NCI-H2196 (cell line): ENCODE data around the gene TBCE.

ENCODE experiments used
- DNase-seq: peaks from one replicate; lab custom pipeline; 2025; ENCODE audit not compliant: unreplicated experiment; lab: John Stamatoyannopoulos, UW

Gene TBCE

GRCh38 chr1:235408503-235408960 is 41.3 kb downstream of the TBCE start:
- no peak for DNase-seq

DNA sequence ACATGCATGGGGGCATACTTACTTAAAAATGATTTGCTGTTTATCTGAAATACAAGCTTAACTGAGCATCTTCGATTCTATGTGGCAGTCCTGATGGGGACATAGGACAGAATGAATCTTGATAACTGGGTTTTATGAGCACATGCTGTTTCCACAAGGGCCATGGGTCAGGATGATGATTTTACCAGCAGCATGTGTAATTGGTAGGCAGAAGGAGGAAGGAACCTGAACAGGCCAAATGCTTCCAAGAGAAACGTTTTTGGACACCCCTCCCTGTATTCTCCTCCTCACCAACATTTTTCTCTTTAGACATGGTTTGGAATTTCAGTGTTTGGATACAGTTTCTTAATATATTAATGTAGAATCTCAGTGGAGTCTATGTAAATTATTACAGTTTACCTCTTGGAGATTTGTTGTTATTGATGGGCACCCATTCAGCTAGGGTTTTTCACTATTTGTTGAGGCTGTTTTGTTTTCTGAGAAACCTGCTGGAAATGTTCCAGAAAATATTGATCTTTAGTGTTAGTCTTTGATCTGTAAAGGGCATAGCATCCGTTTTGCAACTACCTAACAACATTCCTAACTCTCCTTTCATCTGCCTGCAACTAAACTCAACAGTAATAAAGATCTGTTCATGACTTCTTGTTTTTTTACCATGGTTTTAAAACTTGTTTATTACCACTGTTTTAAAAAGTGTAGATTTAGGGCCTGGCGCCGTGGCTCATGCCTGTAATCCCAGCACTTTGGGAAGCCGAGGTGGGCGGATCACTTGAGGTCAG is 42.0 kb downstream of the TBCE start:
- no peak for DNase-seq

- DNase-seq: no peak
Measured at GRCh38 chr1:235410467-235410866, 43.2 kb downstream of the TBCE start.

DNA sequence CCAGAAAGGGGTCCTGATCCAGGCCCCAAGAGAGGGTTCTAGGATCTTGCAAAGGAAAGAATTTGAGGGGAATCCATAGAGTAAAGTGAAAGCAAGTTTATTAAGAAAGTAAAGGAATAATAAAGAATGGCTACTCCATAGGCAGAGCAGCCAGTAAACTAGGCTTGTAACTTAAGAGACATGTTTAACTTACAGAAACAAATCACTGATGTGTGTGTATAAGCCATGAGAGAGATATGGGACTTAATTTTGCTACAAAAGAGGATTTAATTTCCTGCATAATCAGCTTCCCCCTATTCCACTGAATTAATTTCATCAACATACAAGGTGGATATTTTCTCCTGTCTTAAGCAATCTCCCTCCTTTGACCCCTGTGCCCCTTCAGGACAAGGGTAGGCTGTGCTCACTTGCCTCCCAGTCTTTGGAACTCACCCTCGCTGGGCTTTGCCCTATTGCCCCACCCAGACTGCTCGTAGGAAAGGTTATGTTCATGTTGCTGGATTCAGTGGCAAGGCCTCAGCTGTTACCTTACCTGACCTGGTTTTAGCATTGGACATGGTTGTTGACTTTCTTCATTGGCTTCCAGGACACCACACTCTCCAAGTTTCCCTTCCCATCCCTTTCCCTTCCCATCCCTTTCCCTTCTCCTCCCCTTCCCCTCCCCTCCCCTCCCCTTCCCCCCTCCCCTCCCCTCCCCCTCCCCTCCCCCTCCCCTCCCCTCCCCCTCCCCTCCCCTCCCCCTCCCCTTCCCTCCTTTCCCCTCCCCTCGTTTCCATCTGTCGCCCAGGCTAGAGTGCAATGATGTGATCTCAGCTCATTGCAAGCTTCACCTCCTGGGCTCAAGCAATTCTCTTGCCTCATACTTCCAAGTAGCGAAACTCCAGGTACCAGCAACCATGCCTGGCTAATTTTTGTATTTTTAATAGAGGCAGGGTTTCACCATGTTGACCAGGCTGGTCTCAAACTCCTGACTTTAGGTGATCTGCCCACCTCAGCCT is 44.6 kb downstream of the TBCE start:
- DNase-seq: peak; percentile 1

GRCh38 chr1:235415008-235415904 is 48.0 kb downstream of the TBCE start:
- peak; percentile 54 for DNase-seq

DNA sequence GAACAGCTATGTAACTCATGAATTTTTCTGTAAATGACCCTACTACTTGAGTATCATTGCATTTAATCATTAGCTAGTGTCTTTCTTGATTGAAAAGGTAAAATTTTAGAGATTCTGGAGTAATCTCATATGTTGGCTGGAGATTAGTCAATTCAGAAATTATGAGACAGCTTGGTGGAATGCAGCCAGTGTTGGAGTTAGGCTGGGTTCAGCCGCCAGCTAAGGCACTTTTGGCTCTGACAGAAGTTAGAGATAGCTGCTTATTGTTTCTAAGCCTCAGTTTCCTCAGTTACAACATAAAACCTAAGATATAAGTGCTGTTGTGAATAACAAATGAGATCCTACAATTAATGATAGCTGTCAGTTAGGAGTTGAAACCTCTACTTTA is 49.4 kb downstream of the TBCE start:
- DNase-seq: no peak

GRCh38 chr1:235417086-235417697 is 50.0 kb downstream of the TBCE start:
- DNase-seq: peak; percentile 48

- no peak for DNase-seq
Measured at GRCh38 chr1:235421751-235422150, 54.5 kb downstream of the TBCE start.

- DNase-seq: no peak
Measured at GRCh38 chr1:235423214-235423652, 56.0 kb downstream of the TBCE start.

- no peak for DNase-seq
Measured at GRCh38 chr1:235424092-235424491, 56.9 kb downstream of the TBCE start.

DNA sequence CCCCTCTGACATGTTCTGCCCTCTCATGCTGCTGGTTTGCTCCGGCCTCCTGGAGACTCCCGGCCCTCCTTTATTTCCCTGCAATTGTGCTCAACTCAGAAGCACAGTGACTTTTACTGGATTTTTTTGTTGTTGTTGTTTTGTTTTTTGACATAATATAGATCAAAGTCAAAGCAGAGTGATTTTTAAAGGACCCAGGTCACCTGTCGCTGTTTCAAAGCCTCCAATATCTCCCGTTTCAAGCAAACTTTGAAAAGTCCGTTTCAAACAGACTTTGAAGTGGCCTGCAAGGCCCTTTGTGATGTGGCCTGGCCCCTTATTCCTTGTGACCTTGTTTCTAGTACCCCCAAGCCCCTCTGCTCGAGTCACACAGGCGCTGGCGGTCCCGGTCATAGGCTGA is 58.1 kb downstream of the TBCE start:
- DNase-seq: no peak

- no peak for DNase-seq
Measured at GRCh38 chr1:235426143-235426542, 58.9 kb downstream of the TBCE start.

- no peak for DNase-seq
Measured at GRCh38 chr1:235426680-235427079, 59.5 kb downstream of the TBCE start.

- DNase-seq: no peak
Measured at GRCh38 chr1:235427447-235427846, 60.2 kb downstream of the TBCE start.

GRCh38 chr1:235429143-235429542 is 61.9 kb downstream of the TBCE start:
- DNase-seq: no peak

- DNase-seq: no peak
Measured at GRCh38 chr1:235430991-235431390, 63.8 kb downstream of the TBCE start.

DNA sequence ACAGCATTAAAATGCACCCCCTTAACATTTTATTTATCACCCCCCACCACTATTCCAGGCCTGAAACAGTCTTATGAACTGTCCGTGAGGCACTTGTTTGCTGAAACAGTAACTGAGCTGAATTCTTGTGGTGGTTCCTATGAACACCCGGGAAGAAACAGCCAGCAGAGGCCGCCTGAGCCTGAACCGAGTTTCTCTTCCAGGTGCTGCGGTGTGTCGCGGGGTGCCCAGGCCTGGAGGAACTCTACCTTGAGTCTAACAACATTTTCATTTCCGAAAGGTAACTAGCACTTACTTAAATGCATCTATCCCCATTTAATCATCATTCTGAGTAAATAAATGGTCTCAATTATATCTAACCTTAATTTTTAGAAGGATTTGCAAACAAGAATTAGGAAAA is 66.8 kb downstream of the TBCE start:
- DNase-seq: no peak

- no peak for DNase-seq
Measured at GRCh38 chr1:235441159-235441685, 74.0 kb downstream of the TBCE start.

DNA sequence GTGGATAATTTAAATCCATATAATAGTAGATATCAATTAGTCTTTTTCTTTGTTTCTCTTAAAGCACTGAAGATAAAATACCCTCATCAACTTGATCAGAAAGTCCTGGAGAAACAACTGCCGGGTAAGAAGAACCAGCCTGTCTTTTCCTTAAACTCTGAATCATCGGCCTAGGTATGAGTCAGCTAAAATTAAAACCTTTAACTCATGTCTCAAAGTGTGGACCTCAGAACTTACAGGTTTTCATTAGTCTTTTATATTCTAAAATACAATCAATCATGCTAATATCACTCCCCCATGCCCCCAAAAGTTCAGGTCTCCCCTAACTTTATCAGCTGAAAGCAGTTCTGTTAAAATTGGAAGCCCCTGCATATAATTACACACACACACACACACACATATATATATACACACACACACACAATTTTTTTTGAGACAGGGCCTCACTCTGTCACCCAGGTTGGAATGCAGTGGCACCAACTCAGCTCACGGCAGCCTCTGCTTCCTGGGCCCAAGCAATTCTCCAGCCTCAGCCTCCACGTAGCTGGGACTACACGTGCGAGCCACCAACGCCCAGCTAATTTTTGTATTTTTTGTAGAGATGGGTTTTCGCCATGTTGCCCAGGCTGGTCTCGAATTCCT is 75.7 kb downstream of the TBCE start:
- no peak for DNase-seq

- no peak for DNase-seq
Measured at GRCh38 chr1:235448616-235449015, 81.4 kb downstream of the TBCE start.
